Stimulated activated CD8-positive, alpha-beta memory T cell treated with anti-CD3 and anti-CD28 coated beads, Interleukin-15, amount 100 ng/mL, for 48 hours (primary cell): ENCODE data around the gene ZNF687.

Source experiments
- DNase-seq, 2 donors: peaks; one replicate each; pipeline ENCODE4 v3.0.0-alpha.2; 2020; ENCODE audit warnings: low read depth in 2 of 2

The ZNF687 gene

GRCh38 chr1:151277249-151277648, 4.8 kb upstream of the ZNF687 start:
- DNase-seq: no peak

DNA sequence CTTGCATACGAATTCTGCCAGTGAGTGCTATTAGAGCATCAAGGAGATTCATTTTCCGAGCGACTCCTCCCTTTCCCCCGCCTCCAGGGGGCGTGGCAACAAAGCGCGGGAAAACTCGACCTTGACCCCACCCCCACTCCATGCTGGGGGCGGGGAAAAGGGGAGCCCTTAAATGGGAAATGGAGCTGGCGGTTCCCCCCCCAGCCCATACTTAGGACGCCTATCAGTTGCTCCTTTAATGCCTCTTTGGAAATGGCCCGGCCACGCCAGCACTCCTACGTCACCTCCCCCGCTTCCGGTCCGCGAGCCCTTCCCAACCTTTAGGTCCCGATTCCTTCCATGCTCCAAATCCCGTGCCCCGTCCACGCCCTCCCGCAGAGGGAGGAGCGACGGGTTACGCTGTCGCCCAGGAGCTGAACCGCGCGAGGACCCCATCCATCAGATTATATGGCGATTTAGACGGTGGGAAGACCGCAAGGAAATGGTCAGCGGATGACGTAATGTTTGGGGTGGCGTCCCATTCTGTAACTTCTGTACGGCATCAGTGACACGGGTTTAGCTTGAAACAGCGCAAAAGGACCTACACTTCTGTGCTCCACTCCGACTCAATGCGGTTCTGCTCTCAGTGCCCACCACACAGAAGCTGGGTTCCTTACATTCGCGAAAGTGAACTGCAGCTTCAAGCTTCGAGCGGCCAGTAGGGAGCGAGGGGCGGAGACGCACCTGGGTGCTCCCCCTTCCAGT, 702 bp upstream of the ZNF687 start:
- peak; percentile 90 to 92 for DNase-seq

DNA sequence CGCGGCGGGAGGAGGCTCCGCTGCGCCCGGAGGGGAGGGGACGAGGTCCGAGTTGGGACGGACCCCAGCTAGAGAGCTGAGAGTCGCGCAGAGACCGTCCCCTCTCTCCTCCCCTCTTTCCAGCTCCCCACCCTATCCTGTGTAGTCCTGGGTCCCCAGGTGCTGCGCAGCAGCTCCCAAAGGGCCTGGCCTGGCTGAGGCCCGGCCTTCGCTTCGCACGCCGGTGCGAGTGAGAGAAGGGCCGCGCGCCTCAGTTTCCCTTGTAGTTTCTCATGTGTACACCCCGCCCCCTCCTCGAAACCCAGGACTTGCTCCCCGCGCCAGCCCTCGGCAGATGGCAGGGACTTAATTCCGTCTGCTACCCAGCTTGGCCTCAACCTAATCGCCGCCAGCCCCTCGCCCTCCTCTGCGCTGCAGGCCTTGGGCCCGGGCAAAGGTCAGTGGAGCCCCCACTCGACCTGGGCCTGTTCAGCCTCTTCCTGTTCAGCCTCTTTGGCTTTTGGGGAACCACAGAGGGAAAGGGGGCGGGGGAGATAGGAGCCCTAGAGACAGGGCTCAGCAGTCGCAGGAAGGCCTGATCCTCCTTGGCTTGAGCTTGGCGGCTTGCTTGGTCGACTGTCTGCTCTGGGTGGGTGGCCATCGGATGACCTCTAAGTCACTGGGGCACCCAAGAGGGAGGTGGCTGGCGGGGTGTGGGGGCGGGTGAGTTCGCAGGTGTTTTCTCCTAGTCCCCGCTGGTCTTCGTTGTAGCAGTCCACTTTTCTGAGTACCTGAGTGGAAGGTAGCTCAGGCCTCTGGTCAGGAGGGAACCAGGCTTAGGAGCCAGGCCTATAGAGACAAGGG, 1.0 kb downstream of the ZNF687 start:
- DNase-seq: no peak

- DNase-seq: no peak
Measured at GRCh38 chr1:151284013-151284577, 2.0 kb downstream of the ZNF687 start.

DNA sequence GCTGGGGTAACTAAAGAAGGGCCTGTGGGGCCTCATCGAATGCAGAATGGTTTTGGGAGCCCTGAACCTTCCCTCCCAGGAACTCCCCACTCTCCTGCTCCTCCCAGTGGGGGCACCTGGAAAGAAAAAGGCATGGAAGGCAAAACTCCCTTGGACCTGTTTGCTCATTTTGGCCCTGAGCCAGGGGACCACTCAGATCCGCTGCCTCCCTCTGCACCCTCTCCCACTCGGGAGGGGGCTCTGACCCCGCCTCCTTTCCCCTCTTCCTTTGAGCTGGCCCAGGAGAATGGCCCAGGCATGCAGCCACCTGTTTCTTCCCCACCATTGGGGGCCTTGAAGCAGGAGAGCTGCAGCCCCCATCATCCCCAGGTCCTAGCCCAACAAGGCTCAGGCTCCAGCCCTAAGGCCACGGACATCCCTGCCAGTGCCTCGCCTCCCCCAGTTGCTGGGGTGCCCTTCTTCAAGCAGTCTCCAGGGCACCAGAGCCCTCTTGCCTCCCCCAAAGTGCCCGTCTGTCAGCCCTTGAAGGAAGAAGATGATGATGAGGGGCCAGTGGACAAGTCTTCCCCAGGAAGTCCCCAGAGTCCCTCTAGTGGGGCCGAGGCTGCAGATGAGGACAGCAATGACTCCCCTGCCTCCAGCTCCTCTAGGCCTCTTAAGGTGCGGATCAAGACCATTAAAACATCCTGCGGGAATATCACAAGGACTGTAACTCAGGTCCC, 4.7 kb downstream of the ZNF687 start:
- no peak for DNase-seq

DNA sequence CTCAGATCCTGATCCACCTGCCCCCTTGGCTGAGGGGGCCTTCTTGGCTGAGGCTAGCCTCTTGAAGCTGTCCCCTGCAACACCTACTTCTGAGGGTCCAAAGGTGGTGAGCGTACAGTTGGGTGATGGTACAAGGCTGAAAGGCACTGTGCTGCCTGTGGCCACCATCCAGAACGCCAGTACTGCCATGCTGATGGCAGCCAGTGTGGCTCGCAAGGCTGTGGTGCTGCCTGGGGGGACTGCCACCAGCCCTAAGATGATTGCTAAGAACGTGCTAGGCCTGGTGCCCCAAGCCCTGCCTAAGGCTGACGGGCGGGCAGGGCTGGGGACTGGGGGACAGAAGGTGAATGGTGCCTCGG, 5.2 kb downstream of the ZNF687 start:
- DNase-seq: no peak

DNA sequence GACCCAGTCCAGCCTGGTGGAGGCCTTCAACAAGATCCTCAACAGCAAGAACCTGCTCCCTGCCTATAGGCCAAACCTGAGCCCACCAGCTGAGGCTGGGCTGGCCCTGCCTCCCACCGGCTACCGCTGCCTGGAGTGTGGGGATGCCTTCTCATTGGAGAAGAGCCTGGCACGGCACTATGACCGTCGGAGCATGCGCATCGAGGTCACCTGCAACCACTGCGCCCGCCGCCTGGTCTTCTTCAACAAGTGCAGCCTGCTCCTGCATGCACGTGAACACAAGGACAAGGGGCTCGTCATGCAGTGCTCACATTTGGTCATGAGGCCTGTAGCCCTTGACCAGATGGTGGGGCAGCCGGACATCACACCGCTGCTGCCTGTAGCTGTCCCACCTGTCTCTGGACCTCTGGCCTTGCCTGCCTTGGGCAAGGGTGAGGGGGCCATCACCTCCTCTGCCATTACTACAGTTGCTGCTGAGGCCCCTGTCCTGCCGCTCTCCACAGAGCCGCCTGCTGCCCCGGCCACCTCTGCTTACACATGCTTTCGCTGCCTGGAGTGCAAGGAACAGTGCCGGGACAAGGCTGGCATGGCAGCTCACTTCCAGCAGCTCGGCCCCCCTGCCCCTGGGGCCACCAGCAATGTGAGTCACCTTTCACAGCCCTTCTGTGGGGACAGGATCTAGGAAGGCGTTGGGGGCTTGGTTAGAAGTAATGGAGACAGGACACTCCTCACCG, 5.8 kb downstream of the ZNF687 start:
- no peak for DNase-seq

GRCh38 chr1:151288502-151288901, 6.4 kb downstream of the ZNF687 start:
- DNase-seq: no peak

GRCh38 chr1:151289080-151289935, 7.2 kb downstream of the ZNF687 start:
- no peak for DNase-seq

- DNase-seq: no peak
Measured at GRCh38 chr1:151289991-151290708, 8.1 kb downstream of the ZNF687 start.

DNA sequence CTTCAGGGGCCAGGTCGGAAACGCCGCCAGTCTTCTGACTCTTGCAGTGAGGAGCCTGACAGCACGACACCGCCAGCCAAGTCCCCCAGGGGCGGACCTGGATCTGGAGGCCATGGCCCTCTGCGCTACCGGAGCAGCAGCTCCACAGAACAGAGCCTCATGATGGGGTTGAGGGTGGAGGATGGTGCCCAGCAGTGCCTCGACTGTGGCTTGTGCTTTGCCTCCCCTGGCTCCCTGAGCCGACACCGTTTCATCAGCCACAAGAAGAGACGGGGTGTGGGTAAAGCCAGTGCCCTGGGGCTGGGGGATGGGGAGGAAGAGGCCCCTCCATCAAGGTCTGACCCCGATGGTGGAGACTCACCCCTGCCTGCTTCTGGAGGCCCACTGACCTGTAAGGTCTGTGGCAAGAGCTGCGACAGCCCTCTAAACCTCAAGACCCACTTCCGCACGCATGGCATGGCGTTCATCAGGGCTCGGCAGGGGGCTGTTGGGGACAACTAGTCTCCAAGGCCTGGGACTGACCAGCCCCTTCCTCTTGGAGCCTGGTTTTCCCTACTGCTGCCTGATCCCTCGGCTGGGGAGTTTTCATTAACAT, 8.7 kb downstream of the ZNF687 start:
- DNase-seq: no peak

- no peak for DNase-seq
Measured at GRCh38 chr1:151292207-151293030, 10.3 kb downstream of the ZNF687 start.

GRCh38 chr1:151293093-151293492, 11.0 kb downstream of the ZNF687 start:
- DNase-seq: no peak

DNA sequence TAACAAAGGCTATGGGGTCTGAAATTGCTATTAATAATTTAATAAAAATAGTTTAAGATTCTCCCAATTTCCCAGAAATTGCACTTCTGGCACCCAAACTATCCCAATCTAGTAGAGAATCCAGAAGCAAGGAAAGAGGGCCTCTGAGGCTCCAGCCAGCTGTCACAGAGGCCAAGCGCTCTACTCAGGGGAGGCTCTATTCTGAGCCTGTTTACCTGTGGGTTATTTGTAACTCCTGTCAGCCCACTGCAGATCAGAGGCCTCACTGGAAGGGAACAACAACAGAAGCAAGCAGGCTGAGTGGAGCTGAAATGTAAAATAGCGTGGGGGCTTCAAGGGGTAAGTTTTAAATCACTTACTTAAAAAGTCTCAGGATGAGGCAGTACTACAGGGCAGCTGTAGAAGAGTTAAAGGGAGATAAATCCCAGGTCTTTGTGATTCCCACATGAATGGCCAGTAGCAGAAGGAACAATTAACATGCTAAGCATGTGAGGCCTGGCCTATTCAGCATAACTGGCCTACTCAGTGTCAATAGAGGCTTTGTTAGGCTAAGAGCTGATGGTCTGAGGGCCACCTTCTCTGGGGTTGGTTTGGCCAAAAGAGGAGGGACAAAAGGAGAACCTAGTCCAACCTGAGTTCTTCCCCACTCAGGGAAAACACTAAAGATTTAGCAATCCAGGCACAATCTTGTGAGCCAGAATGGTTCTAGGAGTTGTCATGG, 12.8 kb downstream of the ZNF687 start:
- DNase-seq: no peak

GRCh38 chr1:151309811-151310323, 27.8 kb downstream of the ZNF687 start:
- DNase-seq: no peak

- DNase-seq: no peak
Measured at GRCh38 chr1:151311011-151311410, 28.9 kb downstream of the ZNF687 start.

DNA sequence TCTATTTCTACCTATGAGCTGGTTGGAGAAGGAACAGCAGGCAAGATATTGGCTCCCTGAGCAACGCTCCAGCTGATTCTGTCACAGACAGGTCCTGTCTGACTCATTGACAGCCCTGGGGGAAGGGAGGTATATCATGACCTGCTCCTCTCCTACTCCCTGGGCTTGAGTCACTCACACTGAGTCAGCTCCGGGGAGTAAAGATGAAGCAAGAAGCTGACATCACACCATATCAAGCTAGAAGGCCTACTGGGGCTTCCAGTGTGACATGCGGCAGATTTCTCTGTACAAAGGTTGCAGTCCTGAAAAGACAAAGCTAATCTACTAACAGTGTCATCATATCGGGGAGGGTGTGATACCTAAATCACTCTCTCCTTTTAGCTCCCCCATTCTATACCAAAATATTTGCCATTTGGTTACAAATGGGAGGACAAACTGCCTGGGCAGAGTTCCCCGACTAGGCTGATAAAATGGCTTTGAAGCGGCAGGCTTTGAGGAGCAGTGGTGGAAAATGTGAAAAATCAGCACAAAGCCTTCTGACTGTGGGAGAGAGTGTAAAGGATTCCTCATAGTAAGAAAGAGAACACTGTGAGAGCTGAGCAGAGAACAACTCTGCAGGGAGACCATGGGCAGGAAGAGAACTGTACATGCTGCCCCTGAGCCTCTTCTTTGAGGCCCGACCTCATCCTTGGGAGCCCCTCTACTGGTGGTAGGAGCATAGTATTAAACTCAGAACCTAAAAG, 29.7 kb downstream of the ZNF687 start:
- peak; percentile 78 to 82 for DNase-seq
